HG03045 (cell line): Measurements from ENCODE around the gene PKDCC.
A peak's percentile ranks its signal among the peaks of the same experiment; 100 is the strongest.
"Not testable (repeated sequence)": the region's sequence is repeated elsewhere in the genome, so short reads cannot be mapped to it uniquely, and the experiment has no call there.

ENCODE experiments used
- ATAC-seq: cut with Tn5 transposase; IDR thresholded peaks from one replicate; pipeline ENCODE4 v1.9.1; 2021; ENCODE audit warnings: mild to moderate bottlenecking, moderate library complexity; ENCODE audit not compliant: unreplicated experiment

Gene PKDCC

DNA sequence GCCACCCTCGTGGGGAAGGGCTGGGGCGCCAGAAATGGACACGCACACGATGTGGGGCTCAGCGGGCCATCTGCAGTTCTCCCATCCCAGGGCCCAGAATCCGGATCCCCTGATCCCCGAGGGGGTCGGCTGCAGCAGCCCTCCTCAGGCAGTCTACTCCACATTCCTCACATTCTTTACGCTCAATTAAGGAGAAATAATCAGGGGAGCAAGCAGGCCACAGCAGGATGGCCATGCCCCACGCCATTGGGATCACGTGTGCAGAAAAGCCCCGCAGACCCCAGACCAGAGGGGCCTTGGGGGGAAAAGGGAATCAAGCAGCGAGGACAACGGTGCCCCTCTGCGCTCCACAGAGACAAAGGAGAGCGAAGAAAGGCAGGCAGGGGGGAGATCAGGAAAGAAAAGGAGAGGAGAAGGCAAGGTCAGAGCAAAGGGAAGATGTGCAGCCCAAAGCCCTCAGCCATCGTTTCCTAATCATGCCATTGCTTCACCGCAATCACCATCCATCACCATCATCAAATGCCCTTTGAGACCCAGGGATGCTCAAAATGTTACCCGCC, 17.5 kb upstream of the PKDCC start:
- ATAC-seq: no peak

DNA sequence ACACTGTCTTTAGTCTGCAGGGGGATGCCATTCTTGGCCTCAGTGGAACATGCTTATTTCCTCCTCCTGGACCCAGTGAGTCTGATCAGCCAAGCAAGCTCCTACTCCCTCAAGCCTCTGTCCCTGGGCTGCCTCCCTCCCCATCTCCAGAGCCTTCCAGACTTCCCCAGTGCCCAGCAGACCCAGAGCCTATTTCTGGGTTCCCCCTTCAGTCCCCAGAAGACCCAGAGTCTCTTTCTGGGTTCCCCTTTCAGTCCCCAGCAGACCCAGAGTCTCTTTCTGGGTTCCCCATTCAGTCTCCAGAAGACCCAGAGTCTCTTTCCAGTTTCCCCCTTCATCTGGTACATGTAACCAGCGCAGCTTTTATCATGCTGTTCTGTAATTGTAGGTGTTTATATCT, 17.0 kb upstream of the PKDCC start:
- ATAC-seq: no peak

DNA sequence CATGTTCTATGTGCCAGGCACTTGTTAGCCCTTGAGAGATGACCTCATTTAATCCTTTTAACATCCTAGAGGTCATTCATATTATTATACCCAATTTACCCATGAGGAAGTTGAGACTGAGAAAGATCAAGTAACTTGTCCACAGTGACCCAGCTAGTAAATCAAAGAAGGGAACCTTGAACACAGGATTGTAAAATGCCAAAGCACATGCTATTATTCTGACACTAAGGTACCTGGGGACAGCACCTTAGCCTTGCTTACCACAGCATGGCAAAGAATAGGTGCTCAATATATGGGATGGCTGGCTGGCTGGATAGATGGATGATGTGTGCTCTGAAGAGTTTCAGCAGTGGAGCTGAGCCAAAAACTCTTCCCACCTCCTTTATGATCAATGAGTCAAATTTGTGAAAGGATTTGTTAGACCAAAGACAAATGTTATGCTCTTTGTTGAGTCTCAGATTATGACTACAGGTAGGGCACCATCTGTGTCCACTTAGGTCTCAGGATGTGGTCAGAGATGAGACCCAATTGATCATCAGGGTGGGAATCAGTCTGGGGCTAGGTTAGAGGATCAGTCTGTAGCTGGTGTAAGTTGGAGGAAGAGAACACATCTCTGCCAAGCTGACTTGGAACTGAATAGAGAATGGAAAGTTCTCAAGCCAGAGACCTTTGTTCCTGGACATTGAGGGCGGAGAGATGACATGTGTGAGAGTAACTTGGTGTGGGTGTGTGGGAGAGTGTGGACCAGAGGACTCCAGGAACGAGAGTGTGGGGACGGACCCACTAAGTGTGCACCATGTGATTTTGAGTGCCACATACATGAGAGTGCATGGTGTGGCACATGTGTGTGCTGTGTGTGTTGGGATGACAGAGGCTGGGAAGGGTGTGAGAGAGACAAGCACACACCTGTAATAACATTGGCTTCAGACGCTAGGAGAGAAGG, 16.3 kb upstream of the PKDCC start:
- ATAC-seq: no peak

DNA sequence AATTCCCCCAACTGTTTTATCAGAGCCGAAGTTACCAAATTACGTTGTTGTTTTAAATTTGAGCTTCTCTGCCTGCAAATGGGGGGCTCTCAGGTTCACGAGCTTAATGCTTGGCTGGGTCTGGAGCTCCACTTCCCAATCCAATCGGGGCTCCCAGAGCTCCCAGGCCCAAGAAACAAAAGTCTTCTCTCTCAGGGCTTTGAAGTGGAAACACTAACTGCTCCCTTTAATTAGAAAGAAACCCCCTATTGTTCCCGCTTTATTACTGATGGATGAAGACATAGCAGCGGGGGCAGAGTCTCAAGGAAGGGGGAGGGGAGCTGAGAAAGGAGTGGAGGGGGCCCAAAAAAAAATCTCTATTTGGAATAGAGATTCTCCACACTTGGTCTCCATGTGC, 15.6 kb upstream of the PKDCC start:
- no peak for ATAC-seq

DNA sequence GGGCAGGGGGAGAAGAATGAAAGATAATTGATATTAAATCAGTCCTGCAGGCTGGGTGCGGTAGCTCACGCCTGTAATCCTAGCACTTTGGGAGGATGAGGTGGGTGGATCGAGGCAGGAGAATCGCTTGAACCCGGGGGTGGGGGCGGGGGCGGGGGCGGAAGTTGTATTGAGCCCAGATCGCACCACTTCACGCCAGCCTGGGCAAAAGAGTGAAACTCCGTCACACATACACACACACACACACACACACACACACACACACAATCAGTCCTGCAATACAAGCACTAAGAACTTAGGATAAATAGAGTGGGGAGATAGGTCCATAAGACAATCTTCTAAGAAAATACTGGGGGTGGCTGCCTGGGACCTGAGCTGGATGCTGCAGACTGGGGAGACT, 15.1 kb upstream of the PKDCC start:
- ATAC-seq: no peak

DNA sequence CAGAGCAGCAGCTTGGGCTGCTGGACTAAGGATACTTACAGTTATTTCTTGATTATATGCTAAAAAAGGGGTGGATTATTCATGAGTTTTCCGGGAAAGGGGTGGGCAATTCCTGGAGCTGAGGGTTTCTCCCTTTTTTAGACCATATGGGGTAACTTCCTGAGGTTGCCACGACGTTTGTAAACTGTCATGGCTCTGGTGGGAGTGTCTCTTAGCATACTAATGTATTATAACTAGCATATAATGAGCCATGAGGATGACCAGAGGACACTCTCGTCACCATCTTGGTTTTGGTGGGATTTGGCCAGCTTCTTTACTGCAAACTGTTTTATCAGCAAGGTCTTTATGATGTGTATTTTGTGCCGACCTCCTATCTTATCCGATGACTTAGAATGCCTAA, 13.7 kb upstream of the PKDCC start:
- ATAC-seq: not testable (repeated sequence)

DNA sequence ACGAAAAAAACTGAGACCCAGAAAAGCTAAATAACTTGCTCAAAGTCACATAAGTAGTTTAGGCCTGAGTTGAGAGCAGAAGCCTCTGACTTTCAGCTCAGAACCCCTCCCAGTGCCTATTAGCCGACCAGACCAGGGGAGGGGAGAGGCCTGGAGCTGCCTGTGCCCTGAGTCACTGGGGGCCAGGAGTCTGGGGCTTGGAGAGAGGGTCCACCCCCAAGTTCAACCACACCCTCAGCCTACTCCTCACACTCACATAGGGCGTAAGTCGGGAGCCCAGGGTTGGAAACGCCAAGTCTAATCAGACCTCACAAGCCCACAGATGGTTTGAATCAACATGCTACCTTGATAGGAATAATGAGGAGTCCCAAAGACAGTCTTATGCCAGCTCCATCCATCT, 12.6 kb upstream of the PKDCC start:
- no peak for ATAC-seq

DNA sequence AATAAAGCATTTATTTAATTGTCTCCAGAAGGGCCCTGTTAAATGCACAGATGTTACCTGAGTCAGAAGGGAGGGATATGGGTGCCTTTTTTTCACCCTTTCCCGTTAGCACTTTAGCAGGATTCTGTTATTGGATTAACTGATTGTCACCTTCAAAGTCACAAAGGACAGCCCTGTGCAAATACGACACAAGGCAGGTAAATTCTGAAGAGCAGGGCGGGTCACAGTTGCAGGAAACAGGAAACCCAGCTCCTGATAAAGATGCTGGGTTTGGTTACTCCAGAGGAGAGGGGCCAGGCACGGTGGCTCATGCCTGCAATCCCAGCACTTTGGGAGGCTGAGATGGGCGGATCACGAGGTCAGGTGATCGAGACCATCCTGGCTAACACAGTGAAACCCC, 11.4 kb upstream of the PKDCC start:
- ATAC-seq: no peak

DNA sequence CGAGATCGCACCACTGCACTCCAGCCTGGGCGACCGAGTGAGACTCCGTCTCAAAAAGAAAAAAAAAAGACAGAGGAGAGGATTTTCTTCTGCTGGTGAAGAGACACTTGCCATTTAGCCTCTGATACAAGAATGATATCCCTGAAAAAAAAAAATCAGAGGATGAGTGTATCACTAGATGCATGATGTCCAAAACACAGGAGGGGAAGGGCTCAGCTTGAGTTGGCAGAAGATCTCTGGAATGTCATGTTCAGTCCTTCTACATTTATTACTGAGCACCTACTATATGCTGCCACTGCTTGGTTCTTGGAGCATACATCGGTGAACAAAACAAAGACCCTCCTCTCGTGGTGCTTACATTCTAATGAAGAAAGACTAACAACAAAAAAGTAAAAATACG, 10.9 kb upstream of the PKDCC start:
- no peak for ATAC-seq

DNA sequence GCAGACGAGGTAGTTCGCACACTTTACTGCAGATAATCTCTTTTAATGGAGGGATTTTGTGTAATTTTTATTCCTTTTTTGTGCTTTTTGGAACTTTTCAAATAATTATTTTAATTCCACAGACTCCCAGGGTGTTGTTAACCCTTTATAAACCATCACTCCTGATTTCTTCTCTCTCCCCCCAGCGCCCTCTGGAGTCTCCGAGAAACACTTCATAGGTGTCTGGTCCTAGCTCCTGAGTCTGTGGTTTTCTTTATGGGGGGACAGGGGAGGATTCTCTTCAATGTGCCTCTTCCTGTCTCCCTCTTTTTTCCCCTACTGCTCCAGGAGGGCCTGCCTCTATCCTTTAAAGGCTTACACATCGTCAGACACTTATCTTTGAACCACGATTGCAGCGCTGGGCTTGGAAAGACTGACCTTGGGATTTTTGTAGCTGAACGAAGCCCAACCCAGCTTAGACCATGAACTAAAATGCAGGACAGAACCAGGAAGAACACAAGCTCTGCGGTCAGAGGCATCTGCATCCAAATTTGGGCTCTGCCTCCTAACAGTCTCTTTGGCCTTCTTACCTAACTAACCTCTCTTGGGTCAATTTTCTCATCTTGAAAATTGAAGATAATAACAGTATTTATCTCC, 7.1 kb upstream of the PKDCC start:
- no peak for ATAC-seq

DNA sequence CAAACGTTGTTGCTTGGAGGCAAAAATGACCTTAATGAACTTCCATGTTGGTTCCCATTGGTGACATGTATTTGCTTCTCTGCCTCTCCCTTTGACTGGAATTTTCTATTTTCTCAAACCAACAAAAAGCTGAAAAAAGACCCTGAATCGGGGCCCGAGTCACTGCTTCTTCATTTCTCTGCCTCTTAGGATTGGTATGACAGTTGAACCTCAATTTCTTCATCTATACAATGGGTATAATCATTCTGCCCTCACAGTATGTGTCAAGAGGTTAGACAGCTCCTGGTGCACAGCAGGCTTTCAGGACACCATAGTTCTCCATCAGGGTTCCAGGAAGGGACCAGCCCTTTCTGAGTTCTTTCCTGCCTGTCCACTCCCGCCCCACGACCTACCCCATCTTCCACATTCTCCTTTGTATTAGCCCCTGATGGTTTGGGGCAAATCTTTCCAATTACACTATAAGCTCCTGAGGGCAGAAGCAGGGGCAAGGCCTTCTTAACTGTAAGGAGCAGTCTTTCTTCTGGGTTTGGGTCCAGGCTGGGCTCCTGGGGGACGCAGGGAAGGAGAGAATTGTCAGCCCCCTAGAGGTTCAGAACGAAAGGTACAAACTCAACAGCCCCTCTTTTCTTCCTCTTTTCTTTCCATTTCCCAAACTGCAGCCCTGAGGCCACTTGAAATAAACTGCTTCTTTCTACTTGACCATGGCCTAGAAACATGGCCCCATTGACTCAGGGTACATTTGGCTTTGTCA, 6.3 kb upstream of the PKDCC start:
- ATAC-seq: no peak

DNA sequence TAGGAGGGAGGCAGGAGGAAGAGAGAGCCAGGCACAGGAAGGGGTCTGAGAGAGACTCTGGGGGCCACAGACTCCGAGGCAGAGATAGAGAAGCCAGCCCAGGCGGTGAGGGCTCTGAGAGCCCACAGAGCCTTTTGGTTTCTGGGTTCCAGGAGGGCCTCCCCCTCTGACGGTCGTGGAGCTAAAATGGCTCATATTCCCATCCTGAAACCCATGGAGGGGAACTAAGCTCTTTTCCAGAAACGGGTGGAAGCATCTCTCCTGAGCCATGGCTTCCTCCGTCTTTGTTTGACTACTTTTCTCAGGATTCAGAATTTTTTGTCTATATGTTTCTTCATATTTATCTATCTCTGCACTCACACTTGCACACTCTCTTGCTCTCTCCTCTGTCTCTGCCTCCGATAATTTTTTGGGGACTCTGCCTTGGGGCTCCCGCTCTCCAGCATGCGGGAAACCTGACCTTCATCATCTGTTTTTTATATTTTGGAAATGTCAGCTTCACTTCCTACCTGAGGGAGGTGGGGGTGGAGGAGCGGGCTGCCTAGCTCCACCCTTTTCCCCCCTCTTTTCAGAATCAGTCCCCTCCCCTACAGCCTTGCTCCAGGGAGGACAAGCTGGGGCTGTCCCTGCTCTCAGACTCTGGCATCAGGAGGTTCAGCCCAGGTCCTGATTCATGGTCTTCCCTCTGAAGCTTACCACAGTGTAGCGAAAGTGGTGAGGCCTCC, 5.0 kb upstream of the PKDCC start:
- ATAC-seq: no peak

DNA sequence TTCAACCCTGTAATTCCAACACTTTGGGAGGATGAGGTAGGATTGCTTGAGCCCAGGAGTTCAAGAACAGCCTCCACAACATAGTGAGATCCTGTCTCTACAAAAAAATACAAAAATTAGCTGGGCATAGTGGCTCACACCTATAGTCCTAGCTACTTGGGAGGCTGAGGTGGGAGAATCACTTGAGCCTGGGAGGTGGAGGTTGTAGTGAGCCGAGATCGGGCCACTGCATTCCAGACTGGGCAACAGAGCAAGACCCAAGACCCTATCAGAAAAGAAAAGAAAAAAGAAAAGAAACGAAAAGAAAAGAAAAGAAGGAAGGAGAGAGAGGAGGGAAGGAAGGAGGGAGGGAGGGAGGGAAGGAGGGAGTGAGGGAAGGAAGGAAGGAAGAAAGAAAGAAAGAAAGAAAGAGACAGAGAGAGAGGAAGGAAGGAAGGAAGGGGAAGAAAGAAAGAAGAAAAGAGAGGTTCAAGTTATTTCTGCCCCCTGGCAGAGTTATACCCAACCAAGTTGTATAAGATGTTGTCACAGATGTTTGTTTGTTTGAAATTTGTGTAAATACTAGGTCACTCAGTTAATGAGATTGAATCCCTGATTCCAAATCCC, 3.9 kb upstream of the PKDCC start:
- ATAC-seq: no peak

DNA sequence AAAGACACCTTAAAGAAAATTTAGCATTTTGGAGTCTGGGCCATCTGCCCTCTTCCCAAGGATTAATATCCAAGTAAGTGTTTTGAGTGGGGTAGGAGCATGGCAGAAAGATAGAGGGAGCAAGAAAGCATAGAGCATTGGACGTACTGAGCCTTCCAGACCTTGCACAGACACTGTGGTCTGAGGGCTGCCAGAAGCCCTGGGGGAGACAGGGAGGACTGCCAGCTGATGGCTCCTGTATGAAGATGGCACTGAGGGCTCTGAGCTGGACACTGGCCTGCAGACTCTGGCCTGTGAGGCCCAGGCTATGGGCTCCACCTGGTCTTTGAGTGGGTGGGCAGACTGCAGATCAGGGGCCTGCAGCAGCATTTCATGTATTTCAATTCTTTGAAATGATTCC, 2.9 kb upstream of the PKDCC start:
- ATAC-seq: no peak

DNA sequence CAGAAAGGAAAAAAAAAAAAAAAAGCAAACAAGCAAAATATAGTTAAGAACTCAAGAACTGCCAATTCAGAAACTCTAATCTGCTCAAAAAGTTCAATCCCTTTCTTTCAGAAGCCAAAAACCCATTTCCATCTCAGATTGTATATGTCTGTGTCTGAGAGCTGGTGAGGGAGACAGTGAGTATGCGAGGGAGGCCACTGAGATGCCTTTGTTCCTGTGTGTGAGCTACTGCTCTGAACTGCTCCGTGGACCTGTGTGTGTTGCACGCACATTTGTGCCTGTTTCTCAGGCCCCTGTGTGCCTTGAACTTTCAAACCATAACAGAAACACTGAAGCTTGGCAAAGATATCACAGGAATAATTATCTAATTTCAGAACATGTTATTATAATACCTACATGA, 2.5 kb upstream of the PKDCC start:
- no peak for ATAC-seq

DNA sequence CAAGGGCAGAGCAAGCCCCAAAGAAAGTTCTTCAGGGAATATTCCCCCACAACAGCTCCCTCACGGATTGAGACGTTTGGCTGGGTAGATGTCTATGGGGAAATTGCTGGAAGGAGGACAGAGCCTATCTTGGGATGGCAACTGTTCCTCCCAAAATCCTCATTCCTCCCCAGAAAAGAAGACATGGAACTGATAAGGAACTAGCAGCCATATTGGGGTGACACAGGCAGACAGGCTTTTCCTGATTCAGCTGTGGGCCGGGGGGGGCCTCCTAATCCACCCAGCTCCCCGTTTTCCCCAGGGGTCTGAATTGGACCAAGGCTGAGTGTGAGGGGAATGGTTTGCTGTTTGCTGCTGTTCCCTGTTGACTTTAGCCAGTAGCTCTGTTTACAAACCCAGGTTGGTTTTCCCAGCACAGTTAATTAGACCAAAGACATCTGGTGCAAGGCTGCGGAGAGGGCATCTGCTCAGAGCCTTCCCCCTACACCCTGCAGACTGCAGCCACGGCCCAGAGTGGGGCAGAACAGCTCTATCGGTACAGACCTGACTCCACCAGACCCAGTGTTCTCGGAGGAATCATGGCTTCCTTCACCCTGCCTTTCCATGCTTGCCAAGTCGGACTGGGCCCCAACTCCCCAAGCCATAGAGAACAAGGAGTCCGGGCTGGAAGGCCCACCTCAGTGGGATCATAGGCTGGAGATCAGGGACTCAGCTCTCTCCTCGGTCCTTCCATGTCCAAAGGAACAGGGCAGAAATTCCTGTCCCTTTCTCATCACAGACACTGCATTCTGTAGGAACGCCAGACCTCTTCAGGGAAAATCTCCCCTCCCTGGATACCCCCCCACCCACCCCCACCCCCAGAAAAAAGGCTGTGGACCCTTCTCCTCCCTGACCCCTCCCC, 1.7 kb upstream of the PKDCC start:
- no peak for ATAC-seq

DNA sequence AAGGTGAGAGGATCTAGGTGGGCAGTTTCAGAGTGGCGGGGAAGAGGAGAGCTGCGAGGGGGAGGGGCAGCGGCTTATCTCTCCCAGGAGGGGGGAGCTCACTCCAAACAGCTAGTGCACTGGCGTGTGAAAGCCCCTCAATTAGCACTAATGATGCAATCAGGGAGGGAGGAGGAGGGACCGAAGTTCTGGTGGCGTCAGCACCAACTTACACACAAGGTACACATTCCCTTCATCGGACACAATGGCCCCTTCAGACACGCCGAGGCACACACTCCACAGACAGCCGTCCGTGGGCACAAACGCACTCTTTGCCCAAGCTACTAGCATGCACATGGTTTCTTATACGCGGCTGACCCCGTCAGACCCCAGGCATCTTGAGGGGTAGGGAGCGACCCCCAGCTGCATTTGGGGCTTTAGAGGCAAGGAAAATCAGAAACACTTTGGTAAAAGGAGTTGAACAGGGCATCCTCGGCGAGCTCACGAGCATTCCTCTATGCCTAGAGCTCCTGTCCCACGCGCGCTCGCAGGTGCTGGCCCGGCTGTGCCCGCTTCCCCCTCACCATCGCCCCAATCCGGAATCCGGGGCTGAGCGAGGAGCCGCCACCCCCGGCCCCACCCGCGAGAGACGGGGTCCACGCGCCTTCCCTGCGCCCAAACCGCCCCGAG, 868 bp upstream of the PKDCC start:
- no peak for ATAC-seq

DNA sequence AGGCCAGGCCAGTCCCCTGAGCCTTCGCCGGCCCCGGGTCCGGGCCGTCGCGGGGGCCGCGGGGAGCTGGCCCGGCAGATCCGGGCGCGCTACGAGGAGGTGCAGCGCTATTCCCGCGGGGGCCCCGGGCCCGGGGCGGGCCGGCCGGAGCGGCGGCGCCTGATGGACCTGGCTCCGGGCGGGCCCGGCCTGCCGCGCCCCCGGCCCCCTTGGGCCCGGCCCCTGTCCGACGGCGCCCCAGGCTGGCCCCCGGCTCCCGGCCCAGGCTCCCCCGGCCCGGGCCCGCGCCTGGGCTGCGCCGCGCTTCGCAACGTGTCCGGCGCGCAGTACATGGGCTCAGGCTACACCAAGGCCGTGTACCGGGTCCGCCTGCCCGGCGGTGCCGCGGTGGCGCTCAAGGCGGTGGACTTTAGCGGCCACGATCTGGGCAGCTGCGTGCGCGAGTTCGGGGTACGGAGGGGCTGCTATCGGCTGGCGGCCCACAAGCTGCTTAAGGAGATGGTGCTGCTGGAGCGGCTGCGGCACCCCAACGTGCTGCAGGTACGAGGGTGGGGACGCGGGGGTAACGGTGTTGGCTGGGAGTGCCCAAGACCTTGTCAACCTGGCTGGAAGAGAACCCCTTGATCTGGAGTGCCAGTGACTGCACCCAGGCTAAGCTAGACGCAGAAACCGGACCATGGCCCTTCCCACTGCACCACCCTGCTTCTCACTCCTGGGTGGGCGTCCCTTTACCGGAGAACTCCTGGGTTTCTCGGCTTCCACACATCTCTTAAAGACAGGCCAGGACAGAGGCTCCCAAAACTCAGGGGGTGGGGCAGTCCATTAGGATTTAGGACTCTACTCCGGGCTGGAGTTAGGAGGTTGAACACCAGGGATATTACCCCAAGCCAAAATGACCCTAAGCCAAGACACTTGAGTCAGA, 739 bp downstream of the PKDCC start:
- peak; percentile 26 for ATAC-seq
